Measurements from ENCODE around the gene PLA2G6.
"Not testable (repeated sequence)": the region's sequence is repeated elsewhere in the genome, so short reads cannot be mapped to it uniquely, and the experiment has no call there.

The PLA2G6 gene

GRCh38 chr22:38137876-38138687 is 43.5 kb downstream of the PLA2G6 start:
- no peak for DNase-seq

- no peak for DNase-seq
Observed at GRCh38 chr22:38136607-38137006, 45.0 kb downstream of the PLA2G6 start.

- DNase-seq = peak in 1 of 51 donors; percentile 22
Observed at GRCh38 chr22:38135133-38135706, 46.4 kb downstream of the PLA2G6 start.

- DNase-seq = no peak
Observed at GRCh38 chr22:38133331-38133730, 48.3 kb downstream of the PLA2G6 start.

- no peak for DNase-seq
Observed at GRCh38 chr22:38132794-38133193, 48.8 kb downstream of the PLA2G6 start.

GRCh38 chr22:38132136-38132535 is 49.5 kb downstream of the PLA2G6 start:
- DNase-seq = no peak

GRCh38 chr22:38131399-38131798 is 50.2 kb downstream of the PLA2G6 start:
- DNase-seq = no peak

- no peak for DNase-seq
Observed at GRCh38 chr22:38129856-38130255, 51.8 kb downstream of the PLA2G6 start.

GRCh38 chr22:38129021-38129420 is 52.6 kb downstream of the PLA2G6 start:
- DNase-seq = no peak

- no peak for DNase-seq
Observed at GRCh38 chr22:38127869-38128268, 53.8 kb downstream of the PLA2G6 start.

- DNase-seq = no peak
Observed at GRCh38 chr22:38126928-38127668, 54.5 kb downstream of the PLA2G6 start.

- DNase-seq = peak in 6 of 51 donors; percentile 17 to 41 (median 21)
Observed at GRCh38 chr22:38125751-38126201, 55.9 kb downstream of the PLA2G6 start.

- no peak for DNase-seq
Observed at GRCh38 chr22:38125038-38125610, 56.5 kb downstream of the PLA2G6 start.

- DNase-seq = no peak
Observed at GRCh38 chr22:38124236-38124974, 57.2 kb downstream of the PLA2G6 start.

GRCh38 chr22:38122616-38123015 is 59.0 kb downstream of the PLA2G6 start:
- no peak for DNase-seq

GRCh38 chr22:38120359-38121110 is 61.1 kb downstream of the PLA2G6 start:
- DNase-seq = no peak

- DNase-seq = not testable (repeated sequence)
Observed at GRCh38 chr22:38118747-38119146, 62.9 kb downstream of the PLA2G6 start.

GRCh38 chr22:38118182-38118581 is 63.4 kb downstream of the PLA2G6 start:
- no peak for DNase-seq

GRCh38 chr22:38117556-38117955 is 64.1 kb downstream of the PLA2G6 start:
- not testable (repeated sequence) for DNase-seq

GRCh38 chr22:38115423-38116205 is 66.0 kb downstream of the PLA2G6 start:
- no peak for DNase-seq
